HEK293T (cell line): Measurements from ENCODE around the gene CRYBG3.

ENCODE experiments used
- BHLHE40 ChIP-seq: fragments of 450-650 bp; IDR thresholded peaks from 2 replicates; pipeline ENCODE4 v1.6.1; 2016; ENCODE audit warnings: mild to moderate bottlenecking, moderate library complexity, borderline replicate concordance
- CTBP1 ChIP-seq: fragments of 450-650 bp; IDR thresholded peaks from 2 replicates; pipeline ENCODE4 v1.6.1; 2016; ENCODE audit warnings: borderline replicate concordance
- FOXK2 ChIP-seq: fragments of 450-650 bp; IDR thresholded peaks from 2 replicates; pipeline ENCODE4 v1.6.1; 2016; ENCODE audit warnings: mild to moderate bottlenecking
- FOXM1 ChIP-seq: fragments of 450-650 bp; IDR thresholded peaks from 2 replicates; pipeline ENCODE4 v1.6.1; 2017; ENCODE audit warnings: mild to moderate bottlenecking, borderline replicate concordance
- L3MBTL2 ChIP-seq: fragments of 450-650 bp; conservative IDR thresholded peaks from 2 replicates; pipeline ENCODE4 v1.6.1; 2016; ENCODE audit warnings: mild to moderate bottlenecking
- LEF1 ChIP-seq: fragments of 450-650 bp; IDR thresholded peaks from 2 replicates; pipeline ENCODE4 v1.6.1; 2017; ENCODE audit warnings: mild to moderate bottlenecking, borderline replicate concordance
- NFRKB ChIP-seq: fragments of 450-650 bp; IDR thresholded peaks from 2 replicates; pipeline ENCODE4 v1.6.1; 2016; ENCODE audit warnings: mild to moderate bottlenecking, moderate library complexity
- PKNOX1 ChIP-seq: fragments of 450-650 bp; IDR thresholded peaks from 2 replicates; pipeline ENCODE4 v1.6.1; 2016
- SP1 ChIP-seq: fragments of 450-650 bp; IDR thresholded peaks from 2 replicates; pipeline ENCODE4 v1.6.1; 2017
- SUZ12 ChIP-seq: fragments of 450-650 bp; IDR thresholded peaks from 2 replicates; pipeline ENCODE4 v1.6.1; 2016; ENCODE audit warnings: mild to moderate bottlenecking
- ZNF384 ChIP-seq: fragments of 450-650 bp; IDR thresholded peaks from 2 replicates; pipeline ENCODE4 v1.6.1; 2016

GRCh38 chr3:97970156-97970555 is 148.3 kb downstream of the CRYBG3 start:
- TF ChIP-seq ZNF384 (no peak), SUZ12 (no peak), NFRKB (no peak), BHLHE40 (no peak), L3MBTL2 (no peak), PKNOX1 (no peak), SP1 (no peak), LEF1 (no peak), FOXK2 (no peak), FOXM1 (no peak), CTBP1 (no peak)
